HepG2 (cell line): ENCODE data around the gene RILP. TPM values are rescaled to one million over a fixed set of nuclear protein-coding genes. Genes with fewer than 3 reads are reported as not detected.

Source experiments
- ATAC-seq: fragments of 200-7000 bp; cut with Tn5 transposase; 3 replicates; pipeline ENCODE4 v1.9.1; 2020; ENCODE audit warnings: mild to moderate bottlenecking, moderate library complexity
- BruUV-seq: library from RNA; stranded (reverse); fragments of 400-500 nt; replicated peaks from 2 replicates; lab custom pipeline; 2021; lab: Mats Ljungman, UMichigan
- CTCF ChIA-PET: fragments of 300-600 bp; formaldehyde crosslinking; extraction: SDS; loops from one replicate; lab custom pipeline; 2021; ENCODE audit warnings: low total read pairs, inconsistent platforms, low intra/inter-chr PET ratio; lab: Yijun Ruan, JAX
- POLR2A ChIA-PET: fragments of 350-600 bp; sonication (Branson Sonifier 250); formaldehyde crosslinking; loops from one replicate; lab custom pipeline; 2020; ENCODE audit warnings: antibody characterized with exemption, inconsistent platforms; lab: Yijun Ruan, JAX
- DNase-seq: peaks from one replicate; pipeline ENCODE4 v3.0.0-alpha.2; 2015; ENCODE audit warnings: low spot score
- FAIRE-seq: peaks from 3 replicates; lab custom pipeline; 2011; peaks lifted over from hg19 to GRCh38; lab: Jason Lieb, UNC
- H2AFZ ChIP-seq: one replicate; pipeline ENCODE4 v1.6.1; 2011; ENCODE audit warnings: low read length, inconsistent platforms
- H3K27ac ChIP-seq: fragments of 300-600 bp; 3 replicates; pipeline ENCODE4 v1.8.0; 2011; ENCODE audit warnings: mixed run types, mild to moderate bottlenecking, mixed read lengths, low read length, inconsistent platforms; ENCODE audit not compliant: insufficient read depth; ENCODE audit errors: extremely low read length
- H3K27me3 ChIP-seq, 2 experiments: fragments of 200-600 bp in 1 of 2; 2 replicates in 1 of 2; 3 replicates in 1 of 2; pipeline versions ENCODE4 v1.6.0 to v1.8.0; 2011; ENCODE audit warnings: low read length in 2 of 2, mild to moderate bottlenecking in 2 of 2, moderate library complexity in 2 of 2, inconsistent platforms in 1 of 2; ENCODE audit not compliant: insufficient read depth in 2 of 2, control insufficient read depth in 1 of 2
- H3K36me3 ChIP-seq, 2 experiments: fragments of 200-600 bp in 1 of 2; replicated peaks in 1 of 2; 2 replicates in 1 of 2; 3 replicates in 1 of 2; pipeline versions ENCODE4 v1.5.1 to v1.8.0; 2011; ENCODE audit warnings: low read length in 2 of 2, inconsistent platforms in 1 of 2; ENCODE audit not compliant: insufficient read depth in 2 of 2, control insufficient read depth in 1 of 2
- H3K4me1 ChIP-seq: 2 replicates; pipeline ENCODE4 v1.5.1; 2012; ENCODE audit warnings: low read length, inconsistent platforms; ENCODE audit not compliant: insufficient read depth
- H3K4me2 ChIP-seq: 2 replicates; pipeline ENCODE4 v1.6.0; 2011; ENCODE audit warnings: low read depth, low read length, inconsistent platforms
- H3K4me3 ChIP-seq, 3 experiments: fragments of 200-600 bp in 1 of 3; sonication (generic), shearing (Covaris generic) in 1 of 3; replicated peaks in 1 of 3; 2 replicates each; pipeline ENCODE4 v1.5.1; 2011 to 2016; ENCODE audit warnings: low read length in 3 of 3, inconsistent platforms in 2 of 3, low read depth in 2 of 3, mild to moderate bottlenecking in 2 of 3, control low read depth in 1 of 3, mixed read lengths in 1 of 3; ENCODE audit not compliant: insufficient read depth in 1 of 3
- H3K79me2 ChIP-seq: one replicate; pipeline ENCODE4 v1.6.1; 2011; ENCODE audit warnings: low read length, inconsistent platforms; ENCODE audit not compliant: insufficient read depth
- H3K9ac ChIP-seq: 2 replicates; pipeline ENCODE4 v1.6.0; 2011; ENCODE audit warnings: mild to moderate bottlenecking, low read depth, low read length, inconsistent platforms; ENCODE audit not compliant: insufficient read depth
- H3K9me3 ChIP-seq: 2 replicates; pipeline ENCODE4 v1.5.1; 2012; ENCODE audit warnings: mild to moderate bottlenecking, low read length
- H4K20me1 ChIP-seq: 2 replicates; pipeline ENCODE4 v1.6.0; 2011; ENCODE audit warnings: inconsistent platforms, mild to moderate bottlenecking, low read length, moderate library complexity; ENCODE audit not compliant: insufficient read depth
- CCDC6 ChIP-seq: sonication (generic); formaldehyde crosslinking; IDR thresholded peaks from 2 replicates; pipeline ENCODE4 v1.8.1; 2022; ENCODE audit warnings: mild to moderate bottlenecking, missing genetic modification reagents, moderate library complexity
- HOXA3 ChIP-seq: sonication (generic); formaldehyde crosslinking; IDR thresholded peaks from 2 replicates; pipeline ENCODE4 v1.5.0; 2020; ENCODE audit warnings: missing genetic modification reagents
- IRF9 ChIP-seq: sonication (generic); formaldehyde crosslinking; IDR thresholded peaks from 2 replicates; pipeline ENCODE4 v1.8.0; 2022; ENCODE audit warnings: missing genetic modification reagents, mild to moderate bottlenecking, borderline replicate concordance
- MYNN ChIP-seq: sonication (generic); formaldehyde crosslinking; IDR thresholded peaks from 2 replicates; pipeline ENCODE4 v1.4.0; 2020; ENCODE audit warnings: mild to moderate bottlenecking, low read depth, missing genetic modification reagents
- NR2F1 ChIP-seq, 2 experiments: fragments of 450-650 bp in 1 of 2; formaldehyde crosslinking in 1 of 2; IDR thresholded peaks; 2 replicates each; pipeline versions ENCODE4 v1.5.0 to v1.6.1; 2016 to 2020; ENCODE audit warnings: mild to moderate bottlenecking in 1 of 2, missing compliant biosample characterization in 1 of 2, missing genetic modification reagents in 1 of 2, moderate library complexity in 1 of 2
- RFX1 ChIP-seq: fragments of 450-650 bp; IDR thresholded peaks from 2 replicates; pipeline ENCODE4 v1.6.1; 2017
- ZFYVE20 ChIP-seq: sonication (generic); formaldehyde crosslinking; IDR thresholded peaks from 2 replicates; pipeline ENCODE4 v1.8.0; 2023; ENCODE audit warnings: low read depth, mild to moderate bottlenecking, moderate library complexity, missing genetic modification reagents, borderline replicate concordance
- ZNF101 ChIP-seq: sonication (generic); formaldehyde crosslinking; IDR thresholded peaks from 2 replicates; pipeline ENCODE4 v1.4.0; 2020; ENCODE audit warnings: mild to moderate bottlenecking, low read depth, missing genetic modification reagents, borderline replicate concordance
- ZNF17 ChIP-seq: sonication (generic); formaldehyde crosslinking; IDR thresholded peaks from 2 replicates; pipeline ENCODE4 v1.5.0; 2020; ENCODE audit warnings: mild to moderate bottlenecking, missing genetic modification reagents
- ZNF275 ChIP-seq: sonication (generic); formaldehyde crosslinking; IDR thresholded peaks from 2 replicates; pipeline ENCODE4 v1.8.0; 2022; ENCODE audit warnings: missing genetic modification reagents, mild to moderate bottlenecking, inconsistent platforms, borderline replicate concordance
- ZNF331 ChIP-seq: sonication (generic); formaldehyde crosslinking; IDR thresholded peaks from 2 replicates; pipeline ENCODE4 v1.4.0; 2020; ENCODE audit warnings: missing genetic modification reagents
- WGBS: methylation state at CpG from one replicate; pipeline ENCODE4 v1.1.6; 2017; ENCODE audit warnings: low lambda C conversion rate; 5-methylcytosine and 5-hydroxymethylcytosine counted together
- in situ Hi-C: cut with HindIII; loops from 2 replicates; pipeline ENCODE4 v1.10.0; 2017; ENCODE audit warnings: low pct_unique_long_range_greater_than_20kb; ENCODE audit not compliant: extremely low pct_ligation_motif_present
- intact Hi-C: fragments of 100-400 bp; cut with micrococcal nuclease; formaldehyde crosslinking; loops from one replicate; pipeline ENCODE4 v1.10.0; 2022; ENCODE audit not compliant: unreplicated experiment
- polyA plus RNA-seq, 8 experiments: library from polyadenylated mRNA; depleted of rRNA in 3 of 8; stranded (reverse) in 7 of 8; unstranded in 1 of 8; fragments of >200 nt; fragmentation: Illumina TruSeq in 4 of 8; extraction: Trizol in 4 of 8; gene quantifications; 2 replicates each; pipeline versions ENCODE4 v1.2.1 to v1.2.3, GENCODE V29; 2011 to 2016; ENCODE audit warnings: low read depth in 4 of 8, missing spikeins in 1 of 8, mixed read lengths in 1 of 8; ENCODE audit not compliant: insufficient read depth in 1 of 8
- total RNA-seq, 5 experiments: library from RNA; depleted of rRNA; stranded (reverse); fragments of >200 nt; fragmentation: Illumina TruSeq; extraction: Trizol; gene quantifications; 2 replicates each; pipeline ENCODE4 v1.2.3, GENCODE V29; 2016; ENCODE audit warnings: low read depth in 1 of 5
- TF ChIP-seq, protein P1 (sequence below): IDR thresholded peaks from 2 replicates; pipeline ENCODE4 v1.6.1; 2016

The RILP gene
- total and polyA plus RNA-seq, 2 of the 13 experiments (the other 11 are each of a cell fraction or from before 2014, with no cell fraction given), result 6.6 to 8.1 TPM

- POLR2A ChIA-PET, result interaction anchor here (1.0 kb wide), 1 partner anchor 125 kb away, joined by 3 read pairs; no protein-coding TSS in a partner anchor
- in situ Hi-C loops, result no loop called here
- DNase-seq (no peak), FAIRE-seq (no peak)
- no peak overlapping the region for H2AFZ ChIP-seq
- no peak for TF ChIP-seq ZFYVE20 (CRISPR knock-in tag)
- no peak for TF ChIP-seq ZNF101 (CRISPR knock-in tag)
- TF ChIP-seq HOXA3 (CRISPR knock-in tag), result no peak
- TF ChIP-seq IRF9 (CRISPR knock-in tag), result no peak
- TF ChIP-seq, protein P1, sequence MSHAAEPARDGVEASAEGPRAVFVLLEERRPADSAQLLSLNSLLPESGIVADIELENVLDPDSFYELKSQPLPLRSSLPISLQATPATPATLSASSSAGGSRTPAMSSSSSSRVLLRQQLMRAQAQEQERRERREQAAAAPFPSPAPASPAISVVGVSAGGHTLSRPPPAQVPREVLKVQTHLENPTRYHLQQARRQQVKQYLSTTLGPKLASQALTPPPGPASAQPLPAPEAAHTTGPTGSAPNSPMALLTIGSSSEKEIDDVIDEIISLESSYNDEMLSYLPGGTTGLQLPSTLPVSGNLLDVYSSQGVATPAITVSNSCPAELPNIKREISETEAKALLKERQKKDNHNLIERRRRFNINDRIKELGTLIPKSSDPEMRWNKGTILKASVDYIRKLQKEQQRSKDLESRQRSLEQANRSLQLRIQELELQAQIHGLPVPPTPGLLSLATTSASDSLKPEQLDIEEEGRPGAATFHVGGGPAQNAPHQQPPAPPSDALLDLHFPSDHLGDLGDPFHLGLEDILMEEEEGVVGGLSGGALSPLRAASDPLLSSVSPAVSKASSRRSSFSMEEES (CRISPR knock-in tag), result no peak
- no peak for TF ChIP-seq ZNF17 (CRISPR knock-in tag)
- no peak for TF ChIP-seq ZNF275
- no peak for TF ChIP-seq MYNN
- no peak for TF ChIP-seq ZNF331 (CRISPR knock-in tag)
- no peak for TF ChIP-seq CCDC6
- TF ChIP-seq NR2F1 (CRISPR knock-in tag; IDR thresholded peaks at IDR 0.05), result no peak
- no peak for TF ChIP-seq RFX1
- TF ChIP-seq, all 625 proteins: peak for 0
- CTCF ChIA-PET, result no interaction called here
- Histone ChIP-seq H3K9me3 (no peaks in the 10 kb centered on the region), H3K79me2 (no peaks in the 10 kb centered on the region), H3K27ac (no peak overlapping the region), H3K27me3 (peaks cover 5 to 44% of the 10 kb centered on the region in 2 experiments; a peak in 4 of 5 replicates), H3K4me1 (peaks cover 37% of the 10 kb centered on the region), H3K36me3 (no peaks in the 10 kb centered on the region), H3K9ac (no peak overlapping the region), H3K4me2 (peak overlapping the region; percentile 9; the same call in 1 of the 2 replicates), H4K20me1 (no peaks in the 10 kb centered on the region), H3K4me3 (no peak overlapping the region)
- 38% methylated on average over 16 of the region's 17 CpGs for WGBS
- no peak for ATAC-seq
- no TSS peak for BruUV-seq
- intact Hi-C loops, result no loop called here
Observed at GRCh38 chr17:1638171-1638590, 11.5 kb downstream of the RILP start.
